AG08396 (cell line): ENCODE data around the gene UQCRQ.
A peak's percentile ranks its signal among the peaks of the same experiment; 100 is the strongest.

ENCODE experiments used
- DNase-seq: peaks from one replicate; pipeline ENCODE4 v3.0.0; 2012; ENCODE audit warnings: low spot score, mixed read lengths

Gene UQCRQ

DNA sequence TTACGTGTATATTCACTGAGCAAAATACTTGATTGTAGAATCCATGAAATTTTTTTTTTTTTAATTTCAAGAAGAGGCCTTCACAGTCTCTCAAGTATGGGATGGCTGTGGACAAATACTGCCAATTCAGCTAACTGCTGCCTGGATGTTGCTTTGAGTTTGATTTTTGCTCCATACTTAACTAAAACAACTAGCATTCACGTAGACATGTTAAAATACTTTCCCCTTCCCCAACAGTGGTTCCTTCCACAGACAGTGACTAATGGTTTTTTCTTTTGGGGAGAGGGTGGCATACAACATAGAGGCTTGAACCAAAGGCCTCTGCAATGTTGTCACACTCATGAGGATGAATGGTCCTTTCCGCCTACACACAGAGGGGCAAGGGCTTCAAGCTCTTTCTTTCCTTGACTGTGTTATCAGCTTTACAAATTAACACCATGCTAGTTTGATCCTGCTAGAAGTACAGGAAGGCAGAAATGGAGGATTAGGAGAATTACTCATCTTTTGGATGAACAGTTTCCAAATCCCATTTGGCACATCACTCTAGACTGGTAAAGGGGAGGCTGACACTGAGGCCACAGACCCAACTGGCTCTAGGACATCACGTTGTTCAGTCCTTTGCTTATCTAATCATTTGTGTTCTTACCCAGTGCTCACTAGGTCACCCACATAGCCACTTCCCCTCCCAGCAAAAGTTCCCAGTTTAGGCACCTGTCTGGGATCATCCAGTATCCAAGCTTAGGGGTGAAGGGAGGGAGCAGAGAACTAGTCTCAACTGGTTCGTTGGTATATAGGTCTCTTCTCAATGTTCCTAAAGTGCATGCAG, 5.2 kb downstream of the UQCRQ start:
- DNase-seq, result no peak

DNA sequence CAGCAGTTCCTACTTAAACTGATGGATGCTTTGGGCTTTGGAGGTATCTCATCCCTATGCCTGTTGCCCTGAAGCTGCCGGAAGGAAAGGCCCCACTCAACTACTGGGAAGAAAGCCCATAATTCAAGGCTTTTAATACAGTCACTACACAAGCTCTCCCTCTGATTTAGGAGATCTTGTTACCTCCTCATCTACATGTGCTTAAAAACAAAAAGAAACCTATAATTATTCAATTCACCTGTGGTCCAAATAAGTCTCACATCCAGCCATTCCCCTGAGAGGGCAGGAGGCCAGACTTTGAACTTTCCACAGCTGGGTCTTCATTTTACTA, 6.3 kb downstream of the UQCRQ start:
- DNase-seq, result no peak

DNA sequence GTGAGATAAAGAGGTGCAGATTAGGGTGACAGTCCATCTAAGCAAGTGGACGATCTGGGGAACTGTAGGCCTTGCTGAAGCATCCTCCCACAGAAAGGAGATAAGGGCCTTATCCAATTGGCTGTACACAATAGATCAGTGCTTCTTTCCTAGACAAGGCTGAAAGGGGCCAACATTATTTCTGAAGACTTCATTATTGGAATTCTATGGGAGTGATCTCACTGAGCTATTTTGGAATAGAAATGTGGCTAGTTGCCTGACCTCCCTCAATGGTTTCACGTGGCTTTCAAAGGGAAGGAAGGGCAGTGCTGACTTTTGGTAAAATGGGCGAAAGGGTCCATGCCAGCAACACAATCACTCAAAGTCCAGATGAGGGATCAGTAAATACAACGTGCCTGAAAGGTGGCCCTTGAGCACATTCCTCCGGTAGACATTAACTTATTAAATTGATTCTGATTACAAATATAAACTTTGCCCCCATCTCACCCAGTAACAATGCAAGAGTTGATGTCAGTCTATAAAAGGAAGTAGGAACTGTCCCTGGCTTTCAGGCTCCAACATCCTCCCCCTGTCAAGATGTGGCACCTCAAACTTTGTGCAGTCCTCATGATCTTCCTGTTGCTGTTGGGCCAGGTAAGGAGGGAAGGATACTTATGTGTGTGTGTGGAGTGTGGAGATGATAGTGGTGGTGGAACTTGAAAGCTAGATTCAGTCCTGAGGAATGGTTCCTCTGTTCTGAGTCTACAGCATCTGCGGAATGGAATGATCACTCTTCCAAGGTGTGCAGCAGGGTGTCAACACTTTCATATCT, 6.9 kb downstream of the UQCRQ start, which contains the start of gene LEAP2:
Gene LEAP2 (plus strand): TSS at position 550 of the 811 bp plus-strand sequence. CDS start 27 bp downstream, at position 577.
- DNase-seq, result no peak

DNA sequence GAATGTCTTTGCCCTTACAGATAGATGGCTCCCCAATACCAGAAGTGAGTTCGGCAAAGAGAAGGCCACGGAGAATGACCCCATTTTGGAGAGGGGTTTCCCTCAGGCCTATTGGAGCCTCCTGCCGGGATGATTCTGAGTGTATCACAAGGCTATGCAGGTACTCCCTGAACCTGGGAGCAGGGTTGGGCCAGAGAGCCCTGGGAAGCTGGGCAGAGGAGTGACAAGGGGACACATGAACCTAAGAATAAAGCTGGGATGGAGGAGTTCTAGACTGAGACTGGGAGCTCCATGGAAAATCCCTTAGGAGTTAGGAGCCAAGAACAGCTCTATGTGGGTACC, 7.5 kb downstream of the UQCRQ start:
- DNase-seq, result no peak

DNA sequence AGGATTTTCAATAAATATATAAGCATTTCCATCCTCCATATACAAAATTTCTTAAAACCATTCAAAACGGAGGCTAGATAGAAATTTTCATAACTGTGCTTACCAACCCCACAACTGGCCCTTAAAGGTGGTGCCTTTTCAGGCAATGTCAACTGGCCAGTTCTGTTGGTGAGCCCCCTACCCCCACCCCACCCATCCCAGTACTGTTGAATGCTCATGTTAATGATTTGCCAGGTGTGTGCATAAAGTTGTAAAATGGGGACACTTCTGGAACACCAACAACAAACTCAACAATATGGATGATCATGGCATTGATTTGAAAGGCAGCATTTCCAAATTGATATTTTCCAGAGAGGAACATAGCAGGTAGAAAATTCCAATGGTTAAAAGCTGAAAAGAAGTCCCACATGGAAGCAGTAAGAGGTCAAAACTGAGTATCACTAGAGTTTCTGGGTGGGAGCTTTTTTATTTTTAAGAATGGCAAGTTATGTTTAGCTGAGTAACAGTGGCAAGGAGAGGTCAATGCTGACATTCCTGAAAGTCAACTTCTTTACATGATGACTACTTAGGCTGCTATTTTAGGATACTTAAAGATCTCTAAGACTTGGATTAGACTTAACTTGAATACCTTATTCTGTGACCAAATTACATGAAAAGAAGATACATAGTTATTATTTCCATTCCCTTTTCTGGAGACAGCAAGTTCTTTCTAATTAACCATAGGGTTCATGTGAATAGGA, 9.7 kb downstream of the UQCRQ start:
- peak; percentile 22 for DNase-seq

DNA sequence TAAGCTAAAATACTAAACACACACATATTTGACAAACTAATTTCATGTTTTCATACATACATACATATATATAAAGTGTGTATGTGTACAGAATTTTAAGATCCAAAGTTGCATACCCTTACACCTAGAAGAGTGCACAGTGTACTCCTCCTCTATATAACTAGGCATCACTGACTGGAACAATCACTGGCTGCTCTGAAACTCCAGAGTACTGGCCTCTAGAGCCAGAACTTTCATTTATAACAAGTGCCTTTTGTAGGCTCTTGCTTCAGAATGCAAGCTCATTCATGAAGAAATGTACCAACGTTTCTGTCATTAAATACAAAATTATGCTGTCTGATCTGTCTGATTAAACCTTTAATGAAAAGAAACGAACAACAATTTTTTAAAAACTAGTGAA, 11.0 kb downstream of the UQCRQ start:
- DNase-seq, result no peak

DNA sequence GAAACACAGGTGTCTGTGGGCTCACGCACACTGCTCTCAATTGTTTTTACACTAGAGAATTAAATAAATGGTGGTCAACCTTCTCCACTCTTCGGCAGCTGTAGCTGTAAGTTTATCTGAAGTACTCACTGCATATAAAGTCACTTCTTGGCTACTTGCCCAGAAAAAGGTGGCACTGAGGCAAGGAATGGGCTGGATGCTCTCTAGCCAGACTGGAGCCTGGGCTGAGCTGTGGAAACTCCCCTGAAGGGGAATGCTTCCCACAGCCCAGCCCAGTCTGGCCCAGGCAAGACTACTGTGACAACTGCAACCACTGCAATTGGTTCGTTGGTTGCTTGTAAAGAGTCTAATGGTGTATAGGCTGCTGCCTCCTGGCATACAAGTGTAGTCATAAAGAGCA, 11.5 kb downstream of the UQCRQ start:
- DNase-seq, result peak; percentile 39

DNA sequence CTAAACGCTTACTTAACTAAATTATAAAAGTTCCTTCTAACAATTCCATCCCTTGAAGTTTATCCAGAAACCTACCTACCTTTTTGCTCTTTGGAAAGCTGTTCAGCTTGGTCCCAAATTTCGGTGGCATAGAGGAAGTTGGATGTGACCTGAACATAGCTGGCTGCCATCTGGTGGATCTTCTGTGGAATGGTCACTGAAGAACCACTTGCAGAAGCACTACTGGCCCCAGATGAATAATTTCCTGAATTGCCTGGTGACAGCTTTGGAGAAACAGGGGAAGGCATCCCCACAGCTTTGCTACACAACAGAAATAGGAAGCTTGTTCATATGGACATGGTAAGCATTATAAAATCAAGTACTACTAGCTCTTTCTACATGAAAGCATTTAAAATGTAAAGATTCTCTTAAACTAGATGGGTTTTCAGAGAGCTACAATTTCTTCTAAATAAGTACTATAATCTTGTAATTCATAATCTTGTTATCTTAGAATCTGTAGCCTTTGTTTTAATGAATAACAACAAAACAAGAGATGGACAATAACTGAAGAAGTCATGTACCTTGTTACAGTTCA, 16.9 kb downstream of the UQCRQ start:
- peak; percentile 51 for DNase-seq

DNA sequence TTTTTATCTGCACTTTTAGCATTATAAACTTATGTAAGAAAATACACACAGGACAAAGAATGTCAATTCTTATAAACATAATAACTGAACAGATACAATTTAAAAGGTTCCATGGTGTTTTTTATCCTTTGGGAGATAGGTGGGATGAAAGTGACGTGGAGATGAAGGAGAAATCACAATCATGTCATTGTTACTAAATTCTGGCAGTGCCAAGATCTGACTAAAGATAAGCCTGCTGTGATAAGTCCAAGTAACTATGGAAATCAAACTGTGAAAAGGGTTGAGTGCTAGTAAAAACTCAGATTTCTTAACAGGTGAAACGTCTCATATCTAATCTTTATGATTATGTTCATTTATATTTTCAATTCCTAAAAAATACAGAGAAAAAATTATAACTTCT, 18.1 kb downstream of the UQCRQ start:
- DNase-seq, result no peak

DNA sequence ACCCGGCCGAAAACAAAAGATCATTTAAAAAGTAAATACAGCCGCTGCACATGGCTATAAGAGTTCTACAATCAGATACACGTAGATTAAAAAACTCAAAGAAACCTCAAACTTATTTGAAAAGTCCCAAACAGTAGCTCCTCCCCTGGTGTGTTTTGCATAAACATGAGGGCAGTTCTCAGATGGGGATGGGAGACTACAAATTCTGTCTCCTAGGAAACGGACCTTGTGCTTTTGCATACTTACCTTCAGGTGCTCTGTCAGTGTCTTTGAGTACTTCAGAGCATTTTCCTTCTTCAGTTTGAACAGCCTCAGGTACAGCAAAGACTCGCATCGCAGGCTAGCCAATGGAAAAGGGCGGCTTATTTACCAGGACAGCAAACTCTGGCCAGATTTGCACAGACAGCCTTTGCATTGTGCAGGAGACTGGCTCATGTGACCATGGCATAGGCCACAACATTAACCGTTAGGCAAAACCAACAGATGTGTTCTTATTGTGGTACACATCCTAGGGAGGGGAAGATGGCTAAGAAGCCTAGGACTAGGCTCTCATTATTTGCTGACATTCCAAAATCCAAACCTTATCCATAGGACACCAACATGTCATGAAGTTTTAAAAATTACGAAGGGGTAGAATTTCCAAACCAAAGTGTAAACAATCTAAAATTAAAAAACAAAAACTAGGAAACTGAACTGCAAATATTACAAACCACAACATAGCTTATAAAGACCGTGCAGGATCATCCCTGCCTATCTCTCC, 19.8 kb downstream of the UQCRQ start:
- no peak for DNase-seq

DNA sequence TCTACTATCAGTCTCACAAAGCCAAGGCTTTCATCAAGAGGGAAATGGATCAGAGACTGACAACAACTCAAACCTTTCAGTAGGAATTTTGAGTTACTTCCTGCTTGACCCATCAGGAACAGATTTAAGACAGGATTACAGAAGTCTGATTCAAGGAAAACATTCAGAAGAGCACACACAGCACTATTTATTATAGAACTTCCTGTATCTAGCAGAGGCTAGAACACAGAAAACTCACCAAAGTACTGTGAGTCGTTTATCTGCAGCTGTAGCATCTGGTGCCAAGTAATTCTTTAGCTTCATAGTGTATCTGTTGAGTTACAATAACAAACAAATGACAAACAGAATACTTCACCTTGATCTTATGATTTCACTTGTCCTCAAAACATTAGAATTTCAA, 20.8 kb downstream of the UQCRQ start:
- no peak for DNase-seq

DNA sequence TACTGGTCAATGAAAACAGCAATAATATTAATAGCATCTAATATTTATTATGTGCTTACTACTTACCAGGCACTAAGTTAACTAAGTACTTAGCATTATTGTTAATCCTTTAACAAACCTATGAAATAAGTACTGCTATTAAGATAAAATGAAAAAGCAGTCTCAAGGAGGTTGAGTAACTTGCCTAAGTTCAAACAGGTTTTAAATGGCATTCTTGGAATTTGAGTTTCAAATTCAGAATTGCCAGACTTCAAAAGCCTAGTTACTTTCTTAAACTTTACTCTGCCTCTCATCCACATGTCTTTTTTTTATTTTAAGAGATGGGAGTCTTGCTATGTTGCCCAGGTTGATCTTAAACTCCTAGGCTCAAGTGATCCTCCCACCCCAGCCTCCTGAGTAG, 23.1 kb downstream of the UQCRQ start:
- no peak for DNase-seq

DNA sequence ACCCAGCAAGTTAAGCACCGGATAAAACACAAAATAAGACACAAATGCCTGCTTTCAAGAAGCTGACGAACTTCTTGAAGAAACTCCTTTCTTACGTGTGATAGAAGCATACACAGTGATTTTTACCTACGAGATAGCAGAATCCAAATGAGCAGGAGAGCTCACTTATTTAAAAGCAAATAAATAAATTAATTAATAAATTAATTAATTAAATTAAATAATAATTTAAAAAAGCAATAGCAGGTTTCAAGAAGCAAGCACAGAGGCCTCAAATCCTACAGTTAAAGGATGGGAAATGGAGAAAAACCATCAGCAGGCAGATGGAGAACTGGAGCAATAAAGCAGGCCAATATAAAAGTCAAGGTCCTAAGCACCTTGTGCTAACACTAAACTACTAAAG, 24.4 kb downstream of the UQCRQ start:
- no peak for DNase-seq

DNA sequence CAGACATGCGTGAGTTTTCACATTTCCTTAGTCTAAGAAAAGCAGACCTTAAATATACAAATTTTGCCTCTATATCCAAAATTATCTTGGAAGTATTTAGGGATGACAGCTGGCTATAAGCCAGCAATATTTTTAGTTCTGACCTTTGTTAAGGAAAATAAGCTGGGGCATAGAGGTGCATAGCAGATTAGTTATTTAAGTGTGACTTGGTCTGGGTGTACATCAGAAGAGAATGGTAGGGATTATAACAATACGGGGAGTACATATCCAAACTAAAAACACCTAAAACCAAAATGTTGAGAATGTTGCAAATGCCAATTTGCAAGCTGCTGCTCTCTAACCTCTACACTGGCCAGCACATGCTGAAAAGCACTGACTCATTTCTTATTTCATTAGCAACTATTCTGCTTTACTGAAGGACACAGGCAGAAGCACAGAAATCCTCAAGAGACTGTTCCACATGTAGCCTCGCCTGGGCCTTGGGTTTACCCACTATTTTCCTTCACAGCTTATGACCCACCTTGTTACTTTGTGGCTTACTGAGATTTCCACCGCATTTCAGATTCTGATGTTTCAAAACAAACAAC, 29.4 kb downstream of the UQCRQ start:
- no peak for DNase-seq

DNA sequence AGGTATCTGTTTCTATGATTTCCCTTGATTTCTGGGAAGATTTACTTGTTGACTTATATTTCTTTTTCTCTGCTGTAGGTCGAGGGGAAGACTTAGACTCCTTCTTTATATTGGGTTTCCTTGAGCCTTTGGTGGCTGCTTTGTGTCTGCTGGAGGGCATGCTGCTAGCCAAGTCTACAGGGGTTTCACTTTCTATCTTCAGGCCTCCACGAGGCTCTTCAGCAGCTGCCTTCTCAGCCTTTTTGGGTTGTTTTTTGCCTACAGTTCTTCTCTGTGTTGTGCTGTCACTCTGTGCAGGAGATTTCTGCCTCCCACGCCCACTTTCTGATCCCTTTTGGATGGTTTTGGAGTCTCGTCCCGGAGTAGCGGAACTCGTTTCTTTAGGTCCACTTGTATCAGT, 30.2 kb downstream of the UQCRQ start:
- DNase-seq, result no peak

DNA sequence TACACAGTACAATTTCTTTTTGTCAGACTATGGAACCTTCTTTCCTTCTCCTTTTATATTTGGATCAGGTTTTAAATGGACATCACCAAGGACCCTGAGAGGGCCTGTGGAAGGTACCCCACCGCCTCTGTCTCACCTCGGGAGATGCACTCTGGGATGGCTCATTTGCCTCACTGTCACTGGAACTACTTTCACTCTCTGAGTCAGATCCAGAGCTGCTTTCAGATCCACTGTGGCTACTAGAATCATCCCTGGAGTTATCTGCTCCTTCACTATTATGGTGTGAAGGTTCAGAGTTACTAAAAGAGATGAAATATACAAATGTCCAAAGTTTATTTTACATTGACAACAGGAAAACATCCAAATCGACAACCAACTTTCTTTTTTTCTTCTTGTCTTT, 31.7 kb downstream of the UQCRQ start:
- no peak for DNase-seq

DNA sequence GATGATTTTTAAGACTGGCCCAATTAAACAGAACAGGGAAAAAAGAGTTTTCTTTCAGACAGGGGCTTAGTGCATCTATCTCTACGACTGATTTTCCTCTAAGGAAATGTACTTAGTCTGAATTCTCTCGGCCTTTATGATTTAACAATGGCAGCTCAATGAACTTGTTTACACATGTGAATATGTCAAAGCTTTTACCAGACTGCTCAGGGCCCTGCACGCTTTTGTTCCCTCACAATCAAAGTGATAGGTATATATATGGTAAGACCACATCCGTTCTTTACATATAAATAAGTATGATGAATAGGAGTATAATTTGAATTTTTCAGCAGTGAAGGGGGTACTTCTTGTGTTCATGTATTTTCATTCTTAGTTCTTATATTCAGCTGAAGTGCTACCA, 34.6 kb downstream of the UQCRQ start:
- DNase-seq, result no peak

DNA sequence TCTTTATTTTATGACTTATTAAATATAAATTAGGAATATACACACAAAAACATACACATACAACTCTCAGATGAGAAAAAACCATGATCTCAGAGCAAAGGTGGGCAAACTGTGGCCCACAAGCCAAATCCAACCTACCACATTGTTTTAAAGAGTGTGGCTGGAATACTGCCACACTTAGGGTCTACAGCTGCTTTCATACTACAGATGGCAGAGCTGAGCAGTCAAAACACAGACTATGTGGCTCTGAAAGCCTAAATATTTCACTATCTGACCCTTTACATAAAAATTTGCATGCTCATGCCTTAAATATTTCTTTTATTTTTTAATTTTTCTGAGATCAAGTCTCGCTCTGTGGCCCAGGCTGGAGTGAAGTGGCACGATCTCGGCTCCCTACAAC, 35.3 kb downstream of the UQCRQ start:
- no peak for DNase-seq

DNA sequence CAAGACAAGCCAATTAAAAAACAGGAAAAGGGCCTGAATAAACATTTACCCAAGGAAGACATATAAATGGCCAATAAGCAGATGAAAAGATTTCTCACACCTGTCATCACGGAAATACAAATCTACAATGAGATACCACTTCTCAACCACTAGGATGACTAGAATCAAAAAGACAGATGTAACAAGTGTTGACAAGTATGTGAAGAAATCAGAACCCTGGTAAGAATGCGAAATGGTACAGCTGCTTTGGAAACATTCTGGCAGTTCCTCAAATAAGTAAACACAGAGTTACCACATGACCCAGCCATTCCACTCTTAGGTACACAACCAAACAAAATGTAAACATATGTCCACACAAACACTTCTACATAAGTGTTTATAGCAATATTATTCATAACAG, 39.5 kb downstream of the UQCRQ start:
- DNase-seq, result peak; percentile 8

DNA sequence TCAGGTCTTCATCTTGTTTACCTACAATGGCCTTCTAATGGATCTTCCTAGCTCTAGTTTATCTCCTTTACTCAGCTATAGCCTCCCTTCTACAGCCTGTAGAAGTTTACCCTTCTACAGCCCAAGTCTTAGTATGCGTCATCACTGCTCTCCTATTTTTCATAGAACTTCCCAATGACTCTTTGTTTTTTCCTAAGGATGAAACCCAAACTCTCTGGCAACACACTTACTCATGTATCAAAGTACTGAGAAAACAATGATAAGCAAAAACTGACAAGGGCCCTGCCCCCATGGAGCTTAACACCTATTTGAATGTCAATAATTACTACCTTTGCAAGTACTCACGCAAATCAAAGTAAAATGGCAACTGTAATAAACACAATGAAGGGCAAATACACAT, 40.7 kb downstream of the UQCRQ start:
- DNase-seq, result no peak

DNA sequence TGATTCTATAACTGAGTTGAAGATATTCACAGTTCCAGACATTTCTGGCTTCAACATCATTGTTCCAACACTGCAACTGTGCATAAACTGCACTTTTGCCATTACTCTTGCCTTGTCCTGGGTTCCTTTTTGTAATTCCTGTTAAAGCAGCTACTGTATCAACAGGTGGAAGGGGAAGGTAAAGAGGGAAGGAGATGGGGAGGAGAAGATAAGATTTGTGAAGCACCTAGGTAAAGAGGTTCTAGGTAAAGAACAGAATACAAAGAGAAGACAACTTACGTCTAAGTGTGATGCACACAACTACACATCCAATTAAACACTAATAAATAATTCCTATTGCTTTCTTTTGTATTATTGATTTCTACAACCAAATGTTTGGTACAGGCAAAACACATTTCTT, 43.3 kb downstream of the UQCRQ start:
- DNase-seq, result no peak
